Esophagus squamous epithelium (tissue), 5 donors: ENCODE results near the gene EML1. TPM values are rescaled to one million over a fixed set of nuclear protein-coding genes. Genes with fewer than 3 reads are reported as not detected.

Source experiments
- DNase-seq: peaks from one replicate; lab custom pipeline; 2025; lab: John Stamatoyannopoulos, UW
- H3K27ac ChIP-seq, 4 donors: fragments of 200-600 bp; sonication (generic); one replicate each; pipeline ENCODE4 v1.5.1; 2016 to 2019; ENCODE audit warnings: mild to moderate bottlenecking in 1 of 4
- H3K27me3 ChIP-seq, 4 donors: fragments of 200-600 bp; sonication (generic); 1 replicate in 3 of 4; 2 replicates in 1 of 4; pipeline versions ENCODE4 v1.5.1 to v1.6.0; 2017 to 2021; ENCODE audit warnings: antibody characterized with exemption in 1 of 4
- H3K36me3 ChIP-seq, 3 donors: fragments of 200-600 bp; sonication (generic); one replicate each; pipeline ENCODE4 v1.5.1; 2016 to 2019
- H3K4me1 ChIP-seq, 3 donors: fragments of 200-600 bp; sonication (generic); one replicate each; pipeline ENCODE4 v1.5.1; 2017 to 2019
- H3K4me3 ChIP-seq, 4 donors: fragments of 200-600 bp; sonication (generic); 1 replicate in 3 of 4; 2 replicates in 1 of 4; pipeline ENCODE4 v1.5.1; 2016 to 2019; ENCODE audit warnings: mild to moderate bottlenecking in 2 of 4, moderate library complexity in 1 of 4
- H3K9me3 ChIP-seq, 3 donors: fragments of 200-600 bp; sonication (generic); one replicate each; pipeline ENCODE4 v1.5.1; 2016 to 2019
- CTCF ChIP-seq, 6 experiments: fragments of 450-650 bp in 4 of 6; fragments of 200-600 bp in 2 of 6; sonication (generic) in 2 of 6; IDR thresholded peaks; one replicate each; pipeline ENCODE4 v1.5.1; 2016 to 2019; ENCODE audit warnings: antibody characterized with exemption in 6 of 6, mild to moderate bottlenecking in 4 of 6, moderate library complexity in 4 of 6
- POLR2A ChIP-seq, 4 donors: fragments of 450-650 bp; IDR thresholded peaks; one replicate each; pipeline ENCODE4 v1.6.1; 2017; ENCODE audit warnings: antibody characterized with exemption in 4 of 4, mild to moderate bottlenecking in 4 of 4, moderate library complexity in 3 of 4
- WGBS, 2 donors: methylation state at CpG; one replicate each; pipeline ENCODE4 v1.1.5; 2018; 5-methylcytosine and 5-hydroxymethylcytosine counted together
- intact Hi-C: fragments of 100-400 bp; cut with DNase I; formaldehyde crosslinking; loops from one replicate; pipeline ENCODE4 v1.15.0; 2022
- total RNA-seq, 4 donors: library from RNA; depleted of rRNA; stranded (reverse); fragments of >200 nt; gene quantifications; one replicate each; pipeline ENCODE4 v1.1.0, GENCODE V29; 2016
- donor health status: DM: yes; HTN: yes; CAD: no.

The EML1 gene
- total RNA-seq, 4 donors from 2014 or later = 3.0 to 22.9 (median 9.4) TPM

DNA sequence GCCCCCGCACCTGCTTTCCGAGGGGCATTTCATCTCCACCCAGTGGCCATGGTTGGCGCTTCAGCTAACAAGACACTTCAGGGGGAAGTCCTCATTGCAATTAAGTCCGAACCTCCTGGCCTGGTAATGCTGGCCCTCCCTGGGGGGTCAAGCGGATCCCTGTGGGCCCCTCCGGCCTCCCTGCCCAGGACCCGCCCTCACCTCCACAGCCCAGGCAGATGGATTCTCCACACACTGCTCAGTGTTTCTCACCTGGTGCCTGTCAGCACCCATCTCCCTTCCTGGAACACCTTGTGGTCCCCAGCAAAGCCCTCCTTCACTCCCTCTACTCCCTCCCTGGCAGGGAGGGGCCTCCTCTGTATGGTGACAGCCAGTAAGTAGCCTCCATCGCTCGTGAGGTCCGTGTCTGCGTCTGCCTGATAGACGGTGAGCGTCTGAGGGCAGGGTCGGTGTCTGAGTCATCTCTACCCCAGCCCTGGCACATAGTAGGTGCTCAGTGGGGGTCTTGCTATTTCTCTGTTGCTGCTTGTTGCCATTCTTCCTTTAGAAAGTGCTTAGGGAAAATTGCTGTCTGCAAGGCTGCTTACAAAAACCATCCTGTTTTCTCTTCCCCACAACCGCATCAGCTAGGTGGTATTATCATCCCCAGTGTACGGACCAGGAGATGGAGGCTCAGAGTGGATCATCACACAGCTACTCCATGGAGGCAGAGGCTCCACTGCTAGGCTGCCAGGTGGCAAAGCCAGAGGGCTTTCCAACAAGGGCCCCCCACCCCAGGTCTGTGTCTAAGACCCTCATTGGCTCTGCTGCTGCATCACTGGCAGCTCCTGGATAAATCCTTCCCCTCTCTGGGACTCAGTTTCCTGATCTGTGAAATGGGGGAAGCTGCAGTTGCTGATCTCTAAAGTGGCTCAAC is 39.7 kb upstream of the EML1 start:
- no peaks in the 10 kb centered on the region for H3K9me3 ChIP-seq
- H3K36me3 ChIP-seq = no peaks in the 10 kb centered on the region
- H3K4me1 ChIP-seq = peaks cover 43 to 93% (median 67%) of the 10 kb centered on the region in 3 donors
- H3K27me3 ChIP-seq = peaks cover 0 to 49% (median 0%) of the 10 kb centered on the region in 4 donors
- intact Hi-C loops = no loop called here
- DNase-seq = no peak
- TF ChIP-seq POLR2A (IDR thresholded peaks at IDR 0.05) (no peak), CTCF (IDR thresholded peaks at IDR 0.05) (no peak)
- H3K4me3 ChIP-seq = no peak overlapping the region
- 12 to 30% methylated on average over 7 to 9 of the region's 16 CpGs for WGBS, 2 donors
- H3K27ac ChIP-seq = peak overlapping the region; percentile 32 to 87 (median 55)

GRCh38 chr14:99754141-99755067 is 38.8 kb upstream of the EML1 start:
- TF ChIP-seq POLR2A (IDR thresholded peaks at IDR 0.05) = no peak
- no peak for TF ChIP-seq CTCF (IDR thresholded peaks at IDR 0.05)
- intact Hi-C loops = no loop called here

GRCh38 chr14:99755068-99755405 is 38.2 kb upstream of the EML1 start:
- no peaks in the 10 kb centered on the region for H3K9me3 ChIP-seq
- H3K27ac ChIP-seq = peak overlapping the region in 3 of 4 donors; percentile 5 to 87 (median 75)
- peaks cover 0 to 38% (median 0%) of the 10 kb centered on the region in 4 donors for H3K27me3 ChIP-seq
- H3K36me3 ChIP-seq = no peaks in the 10 kb centered on the region
- 60 to 80% methylated on average over 1 of the region's 8 CpGs for whole genome bisulfite sequencing, 2 donors
- no peak for TF ChIP-seq CTCF (IDR thresholded peaks at IDR 0.05)
- TF ChIP-seq POLR2A (IDR thresholded peaks at IDR 0.05) = no peak
- no peak for DNase-seq
- intact Hi-C loops = no loop called here
- H3K4me3 ChIP-seq = no peak overlapping the region
- peaks cover 43 to 92% (median 66%) of the 10 kb centered on the region in 3 donors for H3K4me1 ChIP-seq

More at GRCh38 chr14:99754141-99755067, 38.8 kb upstream of the EML1 start:
- WGBS, 2 donors = 56 to 60% methylated on average over 3 to 12 of the region's 24 CpGs
- H3K27ac ChIP-seq = peak overlapping the region; percentile 0 to 87 (median 55)
- DNase-seq = no peak
- H3K27me3 ChIP-seq = peaks cover 0 to 44% (median 0%) of the 10 kb centered on the region in 4 donors
- H3K4me3 ChIP-seq = no peak overlapping the region
- H3K4me1 ChIP-seq = peaks cover 43 to 96% (median 69%) of the 10 kb centered on the region in 3 donors
- H3K36me3 ChIP-seq = no peaks in the 10 kb centered on the region
- no peaks in the 10 kb centered on the region for H3K9me3 ChIP-seq

- Histone ChIP-seq H3K36me3 (no peaks in the 10 kb centered on the region), H3K27me3 (peaks cover 0 to 31% (median 0%) of the 10 kb centered on the region in 4 donors), H3K27ac (peak overlapping the region; percentile 1 to 87 (median 72)), H3K4me3 (no peak overlapping the region), H3K9me3 (no peaks in the 10 kb centered on the region), H3K4me1 (peaks cover 43 to 86% (median 66%) of the 10 kb centered on the region in 3 donors)
- no peak for DNase-seq
- WGBS, 2 donors = 52 to 63% methylated on average over 3 to 4 of the region's 21 CpGs
- TF ChIP-seq CTCF (IDR thresholded peaks at IDR 0.05) (no peak), POLR2A (IDR thresholded peaks at IDR 0.05) (no peak)
- intact Hi-C loops = no loop called here
These were observed 37.3 kb upstream of the EML1 start for GRCh38 chr14:99755629-99756603.
